Measurements from ENCODE around the gene CCL27. TPM values are rescaled to one million over a fixed set of nuclear protein-coding genes. Genes with fewer than 3 reads are reported as not detected.

The CCL27 gene, protein sequence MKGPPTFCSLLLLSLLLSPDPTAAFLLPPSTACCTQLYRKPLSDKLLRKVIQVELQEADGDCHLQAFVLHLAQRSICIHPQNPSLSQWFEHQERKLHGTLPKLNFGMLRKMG
- 0.19 and 0.33 TPM in 2 replicates for polyA plus RNA-seq (2013)

DNA sequence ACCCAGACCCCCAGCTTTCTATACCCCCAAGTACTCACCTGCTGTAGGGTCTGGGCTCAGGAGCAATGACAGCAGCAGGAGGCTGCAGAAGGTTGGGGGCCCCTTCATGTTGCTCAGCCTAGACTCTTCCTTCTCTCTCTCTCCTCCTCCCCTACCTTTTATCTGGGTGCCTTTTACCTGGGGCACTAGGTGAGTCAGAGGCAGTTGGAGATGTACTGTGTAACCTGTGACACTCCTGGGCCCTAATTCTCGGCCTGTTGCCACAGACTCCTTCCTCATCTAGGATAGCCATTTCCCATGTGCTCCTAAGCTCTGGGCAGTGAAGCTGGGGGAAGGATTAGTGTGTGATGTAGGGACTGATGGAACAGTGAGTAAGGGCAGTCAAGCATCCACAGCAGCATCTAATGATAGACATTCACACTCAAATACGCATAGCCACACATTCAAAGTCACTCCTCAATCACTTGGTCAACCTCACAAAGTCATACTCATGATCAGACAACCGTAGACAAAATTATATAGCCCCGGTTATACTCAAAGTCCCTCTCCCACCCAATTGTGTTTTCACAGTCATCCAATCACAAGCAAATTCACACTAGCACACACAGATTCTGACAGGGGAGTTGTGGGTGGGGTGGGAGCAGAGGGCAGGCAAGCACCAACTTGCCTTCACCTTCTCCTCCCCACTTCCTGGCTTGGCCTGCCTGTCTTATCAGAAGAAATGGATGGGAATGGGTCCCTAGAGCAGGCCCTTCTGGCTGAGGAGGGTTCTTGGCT is at the start of gene CCL27:
TSS of gene CCL27 (minus strand) at position 132 of the 777 bp plus-strand sequence. CDS start at position 108, 24 bp downstream.
- Histone ChIP-seq H3K4me3 (ENCODE audit: low read depth, low read length) (no peak within 1 kb of the TSS), H3K4me1 (ENCODE audit: control insufficient read depth in 1 of 2, insufficient read depth in 2 of 2, low read length in 2 of 2) (peaks cover 5 to 8% of the 10 kb centered on the region in 2 experiments), H3K9ac (ENCODE audit: low read length) (no peak within 1 kb of the TSS), H3K23ac (ENCODE audit: low read length) (no peak within 1 kb of the TSS), H3K4me2 (ENCODE audit: low read length) (no peak within 1 kb of the TSS), H3K4ac (ENCODE audit: low read depth, low read length) (no peak within 1 kb of the TSS), H2AK5ac (ENCODE audit: low read length) (no peak within 1 kb of the TSS), H2BK5ac (ENCODE audit: low read depth, low read length, poor library complexity) (no peak within 1 kb of the TSS), H2BK12ac (ENCODE audit: low read length) (no peak within 1 kb of the TSS), H3K27ac (ENCODE audit: low read depth, low read length) (no peak within 1 kb of the TSS), H2BK120ac (ENCODE audit: insufficient read depth, low read length, poor library complexity) (no peak within 1 kb of the TSS), H3K14ac (ENCODE audit: low read length) (no peak within 1 kb of the TSS), H4K12ac (ENCODE audit: low read depth, low read length) (no peak within 1 kb of the TSS), H3K79me1 (ENCODE audit: low read length) (peaks cover 8% of the 10 kb centered on the region), H4K8ac (ENCODE audit: low read depth, low read length) (no peak within 1 kb of the TSS), H2AFZ (ENCODE audit: insufficient read depth, low read length, poor library complexity) (no peak within 1 kb of the TSS), H3K36me3 (ENCODE audit: control insufficient read depth in 1 of 2, insufficient read depth in 2 of 2, low read length in 2 of 2) (peaks cover 0 to 3% of the 10 kb centered on the region in 2 experiments), H3K9me3 (ENCODE audit: insufficient read depth, low read depth, low read length) (no peaks in the 10 kb centered on the region), H3K27me3 (ENCODE audit: insufficient read depth, low read length) (no peaks in the 10 kb centered on the region), H3K79me2 (ENCODE audit: control insufficient read depth, insufficient read depth, low read length, poor library complexity) (peaks cover 5% of the 10 kb centered on the region), H3K18ac (ENCODE audit: low read length) (no peak within 1 kb of the TSS), H4K91ac (ENCODE audit: low read depth, low read length) (no peak within 1 kb of the TSS)
- no peak for DNase-seq
- WGBS (ENCODE audit: extremely low coverage, insufficient coverage, insufficient read length): no CpG with 5 or more reads among the region's 4 CpGs

DNA sequence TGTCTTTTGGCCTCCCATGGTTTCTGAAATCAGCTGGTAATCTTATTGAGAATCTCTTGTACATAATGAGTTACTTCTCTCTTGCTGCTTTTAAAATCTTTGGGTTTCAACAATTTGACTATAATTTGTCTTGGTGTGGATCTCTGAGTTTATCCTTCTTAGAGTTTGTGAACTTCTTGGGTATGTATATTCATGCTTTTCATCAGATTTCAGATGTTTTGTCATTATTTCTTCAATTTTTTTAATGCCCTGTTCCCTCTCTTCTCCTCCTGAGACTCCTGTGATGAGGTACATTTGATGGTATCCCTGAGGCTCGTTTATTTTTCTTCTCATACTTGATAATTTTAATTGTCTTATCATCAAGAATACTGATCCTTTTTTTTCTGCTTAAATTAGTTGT is 49.7 kb upstream of the CCL27 start:
- no peaks in the 10 kb centered on the region for H3K4me1 ChIP-seq (ENCODE audit: control insufficient read depth in 1 of 2, insufficient read depth in 2 of 2, low read length in 2 of 2)
- no peak overlapping the region for H3K4me3 ChIP-seq (ENCODE audit: low read depth, low read length)
- H2AFZ ChIP-seq (ENCODE audit: insufficient read depth, low read length, poor library complexity): no peak overlapping the region
- H4K12ac ChIP-seq (ENCODE audit: low read depth, low read length): no peak overlapping the region
- no peak overlapping the region for H2BK5ac ChIP-seq (ENCODE audit: low read depth, low read length, poor library complexity)
- H3K36me3 ChIP-seq (ENCODE audit: control insufficient read depth in 1 of 2, insufficient read depth in 2 of 2, low read length in 2 of 2): no peaks in the 10 kb centered on the region
- H4K91ac ChIP-seq (ENCODE audit: low read depth, low read length): no peak overlapping the region
- no peaks in the 10 kb centered on the region for H3K79me2 ChIP-seq (ENCODE audit: control insufficient read depth, insufficient read depth, low read length, poor library complexity)
- no peak overlapping the region for H3K18ac ChIP-seq (ENCODE audit: low read length)
- H3K27ac ChIP-seq (ENCODE audit: low read depth, low read length): no peak overlapping the region
- no peak overlapping the region for H2BK12ac ChIP-seq (ENCODE audit: low read length)
- DNase-seq: no peak
- no peak overlapping the region for H3K9ac ChIP-seq (ENCODE audit: low read length)
- WGBS (ENCODE audit: extremely low coverage, insufficient coverage, insufficient read length): no CpG with 5 or more reads among the region's 1 CpG
- H4K8ac ChIP-seq (ENCODE audit: low read depth, low read length): no peak overlapping the region
- no peak overlapping the region for H2BK120ac ChIP-seq (ENCODE audit: insufficient read depth, low read length, poor library complexity)
- no peak overlapping the region for H3K14ac ChIP-seq (ENCODE audit: low read length)
- H3K23ac ChIP-seq (ENCODE audit: low read length): no peak overlapping the region
- H3K27me3 ChIP-seq (ENCODE audit: insufficient read depth, low read length): no peaks in the 10 kb centered on the region
- H2AK5ac ChIP-seq (ENCODE audit: low read length): no peak overlapping the region
- peaks cover 2% of the 10 kb centered on the region for H3K9me3 ChIP-seq (ENCODE audit: insufficient read depth, low read depth, low read length)
- H3K79me1 ChIP-seq (ENCODE audit: low read length): no peaks in the 10 kb centered on the region
- no peak overlapping the region for H3K4me2 ChIP-seq (ENCODE audit: low read length)
- H3K4ac ChIP-seq (ENCODE audit: low read depth, low read length): no peak overlapping the region

DNA sequence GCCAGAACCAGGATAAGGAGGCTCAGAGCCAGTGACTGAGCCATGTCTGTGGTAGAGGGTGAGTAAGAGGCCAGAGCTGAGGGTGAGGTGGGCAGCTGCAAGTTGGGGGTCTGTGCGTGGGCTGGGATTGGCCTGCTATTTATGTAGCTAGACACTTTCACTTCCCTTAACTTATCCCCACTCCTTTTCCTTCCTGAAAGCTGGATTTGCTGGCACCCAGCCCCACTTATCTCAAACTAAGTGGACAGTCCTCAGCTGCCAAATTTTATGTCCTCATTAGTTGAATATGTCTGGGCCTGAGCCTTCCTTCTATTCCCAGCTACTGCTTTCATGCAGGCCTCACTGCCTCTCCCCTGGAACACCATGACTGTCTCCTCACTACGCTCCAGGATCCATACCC is 47.6 kb upstream of the CCL27 start, which contains the start of gene CCL21:
TSS of gene CCL21 (minus strand) at position 114 of the 400 bp plus-strand sequence. CDS start at position 44, 70 bp downstream.
- no peak within 1 kb of the TSS for H2BK5ac ChIP-seq (ENCODE audit: low read depth, low read length, poor library complexity)
- no peaks in the 10 kb centered on the region for H3K79me1 ChIP-seq (ENCODE audit: low read length)
- no peaks in the 10 kb centered on the region for H3K36me3 ChIP-seq (ENCODE audit: control insufficient read depth in 1 of 2, insufficient read depth in 2 of 2, low read length in 2 of 2)
- DNase-seq: no peak
- H3K18ac ChIP-seq (ENCODE audit: low read length): no peak within 1 kb of the TSS
- H2BK12ac ChIP-seq (ENCODE audit: low read length): no peak within 1 kb of the TSS
- no peak within 1 kb of the TSS for H3K9ac ChIP-seq (ENCODE audit: low read length)
- H2AK5ac ChIP-seq (ENCODE audit: low read length): no peak within 1 kb of the TSS
- H2AFZ ChIP-seq (ENCODE audit: insufficient read depth, low read length, poor library complexity): no peak within 1 kb of the TSS
- no peak within 1 kb of the TSS for H3K27ac ChIP-seq (ENCODE audit: low read depth, low read length)
- H2BK120ac ChIP-seq (ENCODE audit: insufficient read depth, low read length, poor library complexity): no peak within 1 kb of the TSS
- no peaks in the 10 kb centered on the region for H3K27me3 ChIP-seq (ENCODE audit: insufficient read depth, low read length)
- no peak within 1 kb of the TSS for H3K4me3 ChIP-seq (ENCODE audit: low read depth, low read length)
- H3K4me2 ChIP-seq (ENCODE audit: low read length): no peak within 1 kb of the TSS
- H3K79me2 ChIP-seq (ENCODE audit: control insufficient read depth, insufficient read depth, low read length, poor library complexity): no peaks in the 10 kb centered on the region
- H4K12ac ChIP-seq (ENCODE audit: low read depth, low read length): no peak within 1 kb of the TSS
- H3K23ac ChIP-seq (ENCODE audit: low read length): no peak within 1 kb of the TSS
- H4K91ac ChIP-seq (ENCODE audit: low read depth, low read length): no peak within 1 kb of the TSS
- peaks cover 2% of the 10 kb centered on the region for H3K9me3 ChIP-seq (ENCODE audit: insufficient read depth, low read depth, low read length)
- no peak within 1 kb of the TSS for H3K4ac ChIP-seq (ENCODE audit: low read depth, low read length)
- no peak within 1 kb of the TSS for H4K8ac ChIP-seq (ENCODE audit: low read depth, low read length)
- no peak within 1 kb of the TSS for H3K14ac ChIP-seq (ENCODE audit: low read length)
- no CpG with 5 or more reads among the region's 2 CpGs for WGBS (ENCODE audit: extremely low coverage, insufficient coverage, insufficient read length)
- H3K4me1 ChIP-seq (ENCODE audit: control insufficient read depth in 1 of 2, insufficient read depth in 2 of 2, low read length in 2 of 2): no peaks in the 10 kb centered on the region

DNA sequence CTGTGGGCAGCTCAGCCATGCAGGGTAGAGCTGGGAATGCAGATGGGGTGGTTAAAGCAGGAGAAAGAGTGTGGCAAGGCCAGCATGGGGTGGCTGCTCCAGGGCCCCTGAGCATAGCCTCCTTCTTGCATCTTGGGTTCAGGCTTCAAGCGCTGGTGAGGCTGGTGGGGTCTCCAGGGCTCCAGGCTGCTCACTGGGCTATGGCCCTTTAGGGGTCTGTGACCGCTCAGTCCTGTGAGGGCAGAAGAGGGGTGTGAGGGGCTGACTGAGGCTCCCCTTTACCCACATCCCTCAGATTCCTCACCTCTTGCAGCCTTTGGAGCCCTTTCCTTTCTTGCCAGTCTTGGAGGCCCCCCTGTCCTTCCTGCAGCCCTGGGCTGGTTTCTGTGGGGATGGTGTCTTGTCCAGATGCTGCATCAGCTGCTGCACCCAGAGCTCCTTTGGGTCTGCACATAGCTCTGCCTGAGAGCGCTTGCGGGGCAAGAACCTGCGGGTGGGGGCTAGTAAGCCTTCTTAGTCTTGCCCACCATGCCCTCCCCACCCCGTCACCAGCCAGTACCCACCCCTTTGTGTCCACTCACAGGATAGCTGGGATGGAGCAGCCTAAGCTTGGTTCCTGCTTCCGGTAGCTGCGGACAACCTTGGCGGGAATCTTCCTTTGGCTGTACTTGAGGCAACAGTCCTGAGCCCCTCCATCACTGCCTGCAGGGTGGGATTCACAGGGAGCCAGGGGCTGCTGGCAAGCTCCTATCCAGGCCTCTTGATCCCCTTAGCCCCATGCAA is 46.9 kb upstream of the CCL27 start:
- Histone ChIP-seq H3K18ac (ENCODE audit: low read length) (no peak overlapping the region), H3K14ac (ENCODE audit: low read length) (no peak overlapping the region), H3K23ac (ENCODE audit: low read length) (no peak overlapping the region), H3K27me3 (ENCODE audit: insufficient read depth, low read length) (no peaks in the 10 kb centered on the region), H4K8ac (ENCODE audit: low read depth, low read length) (no peak overlapping the region), H2BK120ac (ENCODE audit: insufficient read depth, low read length, poor library complexity) (no peak overlapping the region), H2BK5ac (ENCODE audit: low read depth, low read length, poor library complexity) (no peak overlapping the region), H2AFZ (ENCODE audit: insufficient read depth, low read length, poor library complexity) (no peak overlapping the region), H3K36me3 (ENCODE audit: control insufficient read depth in 1 of 2, insufficient read depth in 2 of 2, low read length in 2 of 2) (no peaks in the 10 kb centered on the region), H3K4me1 (ENCODE audit: control insufficient read depth in 1 of 2, insufficient read depth in 2 of 2, low read length in 2 of 2) (no peaks in the 10 kb centered on the region), H3K9me3 (ENCODE audit: insufficient read depth, low read depth, low read length) (peaks cover 2% of the 10 kb centered on the region), H3K4ac (ENCODE audit: low read depth, low read length) (no peak overlapping the region), H4K12ac (ENCODE audit: low read depth, low read length) (no peak overlapping the region), H3K4me3 (ENCODE audit: low read depth, low read length) (no peak overlapping the region), H2AK5ac (ENCODE audit: low read length) (no peak overlapping the region), H4K91ac (ENCODE audit: low read depth, low read length) (no peak overlapping the region), H3K79me1 (ENCODE audit: low read length) (no peaks in the 10 kb centered on the region), H3K27ac (ENCODE audit: low read depth, low read length) (no peak overlapping the region), H3K79me2 (ENCODE audit: control insufficient read depth, insufficient read depth, low read length, poor library complexity) (no peaks in the 10 kb centered on the region), H3K9ac (ENCODE audit: low read length) (no peak overlapping the region), H3K4me2 (ENCODE audit: low read length) (no peak overlapping the region), H2BK12ac (ENCODE audit: low read length) (no peak overlapping the region)
- no CpG with 5 or more reads among the region's 9 CpGs for WGBS (ENCODE audit: extremely low coverage, insufficient coverage, insufficient read length)
- no peak for DNase-seq

All from trophoblast cell (in vitro differentiated cells and primary cell).